Coronary artery (tissue), 2 donors: ENCODE data around the gene DNPEP.
A peak's percentile ranks its signal among the peaks of the same experiment; 100 is the strongest.

Experiments used
- DNase-seq: peaks from one replicate; pipeline ENCODE4 v3.0.0-alpha.2; 2017; ENCODE audit warnings: low spot score
- H3K27ac ChIP-seq, 2 donors: fragments of 200-600 bp; sonication (generic); one replicate each; pipeline ENCODE4 v1.5.1; 2016 to 2019
- H3K4me3 ChIP-seq: fragments of 200-600 bp; sonication (generic); 2 replicates; pipeline ENCODE4 v1.5.1; 2016; ENCODE audit warnings: mild to moderate bottlenecking, moderate library complexity
- CTCF ChIP-seq: fragments of 200-600 bp; sonication (generic); IDR thresholded peaks from one replicate; pipeline ENCODE4 v1.5.1; 2019; ENCODE audit warnings: antibody characterized with exemption

Gene DNPEP

DNA sequence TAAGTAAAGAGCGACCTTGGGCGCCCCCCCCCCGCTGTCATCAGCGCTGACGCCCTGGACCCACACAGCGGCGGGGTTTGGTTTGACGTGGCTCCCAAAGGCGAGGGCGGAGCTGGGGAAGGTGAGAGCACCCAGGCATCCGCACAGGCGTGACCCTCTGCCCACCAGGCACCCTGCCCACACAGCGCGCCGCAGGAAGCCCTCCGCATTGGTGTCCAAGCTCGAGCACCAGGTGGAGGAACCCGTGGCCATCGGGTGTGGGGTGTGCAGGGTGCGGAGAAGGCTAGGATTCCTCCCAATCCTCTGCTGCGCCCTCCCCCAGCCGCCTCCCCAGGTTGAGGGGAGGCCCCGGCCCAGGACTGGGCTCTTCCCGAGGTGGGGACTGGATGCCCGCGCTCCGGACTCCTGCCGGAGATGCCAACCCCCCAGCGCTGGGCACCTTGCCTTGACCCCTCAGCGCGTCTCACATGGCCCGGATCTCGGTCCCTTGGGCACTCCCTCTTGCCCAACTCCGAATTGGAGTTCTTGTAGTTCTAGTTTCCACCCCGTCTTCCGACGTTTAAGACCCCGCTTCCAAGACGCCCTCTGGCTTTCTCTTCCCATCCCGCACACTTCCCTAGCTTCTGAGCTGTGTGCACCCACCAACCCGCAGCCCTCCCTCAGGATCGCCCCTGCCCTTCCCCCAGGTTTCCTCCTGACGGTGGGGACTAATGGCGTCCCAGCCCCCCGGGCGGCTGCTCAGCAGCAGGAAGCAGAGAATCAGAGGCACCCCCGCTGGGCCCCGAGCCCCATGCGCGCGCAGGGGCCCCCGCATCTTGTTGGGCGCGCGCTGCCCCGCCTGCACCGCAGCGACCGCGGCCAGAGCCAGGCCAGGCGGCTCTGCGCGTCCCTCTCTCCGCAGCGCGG is 29.3 kb downstream of the DNPEP start:
- TF ChIP-seq CTCF = no peak
- Histone ChIP-seq H3K27ac (no peak overlapping the region), H3K4me3 (peak overlapping the region; percentile 56)
- DNase-seq = no peak

GRCh38 chr2:219356834-219357233 is 30.9 kb downstream of the DNPEP start:
- no peak for TF ChIP-seq CTCF
- Histone ChIP-seq H3K4me3 (no peak overlapping the region), H3K27ac (no peak overlapping the region)
- DNase-seq = no peak

DNA sequence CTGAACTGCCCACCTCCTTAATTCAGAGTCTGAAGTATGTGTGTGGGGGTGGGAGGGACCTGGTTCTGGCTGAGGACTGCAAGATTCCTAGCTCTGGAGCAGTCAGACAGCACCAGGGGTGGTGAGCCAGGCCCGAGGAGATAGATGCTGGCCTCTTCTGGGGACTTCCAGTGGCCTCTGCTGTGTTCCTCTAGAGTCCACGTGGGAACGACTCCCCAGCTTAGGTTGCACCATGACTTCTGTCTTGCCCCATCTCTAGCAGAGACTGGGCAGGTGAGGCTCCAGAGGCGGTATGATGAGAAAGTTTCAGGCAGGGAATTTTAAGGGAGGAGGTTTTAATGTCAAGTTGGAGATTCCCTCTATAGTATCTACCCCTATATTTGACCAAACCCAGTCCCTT is 33.1 kb downstream of the DNPEP start:
- DNase-seq = no peak
- Histone ChIP-seq H3K27ac (no peak overlapping the region), H3K4me3 (no peak overlapping the region)
- TF ChIP-seq CTCF = no peak

DNA sequence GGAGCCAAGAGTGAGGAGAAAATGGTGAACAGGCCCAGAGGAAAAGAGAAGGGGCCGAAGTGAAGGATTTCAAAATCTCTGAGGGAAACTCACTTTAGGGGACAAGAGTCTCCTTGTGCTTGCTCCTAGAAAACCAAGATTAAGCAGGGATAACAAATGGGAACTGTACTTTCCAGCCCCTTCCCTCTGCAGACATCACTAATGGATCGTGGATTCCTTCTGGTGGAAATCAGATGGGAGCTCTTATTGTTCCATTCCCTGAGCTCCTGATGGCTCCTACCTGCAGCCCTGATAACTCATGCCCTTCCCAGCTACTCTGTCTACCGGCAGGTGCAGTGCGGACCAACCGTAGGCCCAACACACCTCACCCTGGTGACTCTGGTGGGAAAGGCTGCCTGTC is 34.6 kb downstream of the DNPEP start:
- no peak overlapping the region for H3K4me3 ChIP-seq
- H3K27ac ChIP-seq = no peak overlapping the region
- TF ChIP-seq CTCF = no peak
- no peak for DNase-seq

DNA sequence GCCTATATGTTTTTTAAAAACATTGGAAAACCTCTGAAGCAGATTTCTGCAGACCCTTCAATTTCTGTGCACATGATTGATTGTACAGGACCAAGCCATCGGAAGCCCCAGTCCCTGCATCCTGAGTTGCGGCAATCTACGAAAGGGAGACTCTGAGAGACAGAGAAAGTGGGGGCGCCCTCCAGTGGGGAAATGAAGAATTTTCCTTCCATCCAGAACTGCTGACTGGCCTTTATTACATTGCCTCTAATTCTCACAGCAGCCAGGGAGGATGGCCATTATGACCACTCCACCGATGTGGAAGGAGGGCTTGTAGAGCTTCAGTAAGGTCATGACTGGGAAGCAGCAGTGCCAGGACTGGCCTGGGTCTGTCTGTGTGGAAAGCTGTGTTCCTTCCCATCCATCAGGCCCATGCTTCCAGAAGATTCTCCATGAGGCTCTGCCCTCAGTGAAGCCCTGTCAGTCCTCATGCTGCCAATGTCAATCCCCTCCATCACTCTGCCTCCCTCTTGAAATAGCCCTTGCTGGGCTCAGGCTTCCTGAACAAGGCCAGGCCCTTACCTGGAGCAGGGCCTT is 35.2 kb downstream of the DNPEP start:
- no peak overlapping the region for H3K4me3 ChIP-seq
- DNase-seq = no peak
- no peak overlapping the region for H3K27ac ChIP-seq
- TF ChIP-seq CTCF = peak; percentile 39

DNA sequence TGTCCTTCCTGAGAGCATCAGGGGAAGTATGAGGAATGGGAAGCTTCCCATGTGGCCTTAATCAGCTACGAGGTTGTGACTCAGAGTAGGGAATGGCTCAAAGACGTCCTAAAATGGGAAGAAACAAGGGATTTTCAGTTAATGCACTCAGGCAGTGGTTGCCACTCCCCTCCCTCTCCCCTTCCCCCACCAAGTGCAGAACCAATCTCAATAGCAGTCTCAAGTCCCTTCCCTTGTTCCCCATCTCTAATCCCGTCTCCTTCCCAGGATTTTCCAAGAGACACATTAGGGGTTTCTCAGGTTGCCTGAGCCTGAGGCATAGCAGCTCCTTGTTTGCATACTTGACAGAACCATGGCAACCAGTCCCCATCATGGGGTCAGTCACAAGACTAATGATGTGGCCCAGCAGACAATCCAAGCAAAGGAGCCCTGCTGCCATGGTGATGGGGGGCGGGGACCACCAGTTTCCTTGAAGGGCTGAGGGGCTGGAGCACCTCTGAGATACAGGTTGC is 36.9 kb downstream of the DNPEP start:
- no peak for DNase-seq
- TF ChIP-seq CTCF = no peak
- no peak overlapping the region for H3K27ac ChIP-seq
- no peak overlapping the region for H3K4me3 ChIP-seq

GRCh38 chr2:219350215-219350614 is 37.5 kb downstream of the DNPEP start:
- no peak for DNase-seq
- TF ChIP-seq CTCF = no peak
- H3K4me3 ChIP-seq = no peak overlapping the region
- no peak overlapping the region for H3K27ac ChIP-seq
